Amniotic stem cell (primary cell): Measurements from ENCODE around the gene DENND2C.

Experiments used
- DNase-seq: peaks from one replicate; lab custom pipeline; 2025; lab: John Stamatoyannopoulos, UW

DENND2C gene

GRCh38 chr1:114669562-114670082 lies at the start of gene DENND2C:
DENND2C (minus strand) TSS chr1:114670049; CDS start chr1:114625984, 44,065 bp downstream.
- DNase-seq = peak; percentile 60

GRCh38 chr1:114719424-114719787 lies 49.6 kb upstream of the DENND2C start:
- DNase-seq = no peak

- DNase-seq = peak; percentile 1
Observed at GRCh38 chr1:114718661-114719423, 49.0 kb upstream of the DENND2C start.

GRCh38 chr1:114716304-114717170 lies 46.7 kb upstream of the DENND2C start, which contains the start of gene NRAS:
NRAS (minus strand) TSS chr1:114716771; CDS start chr1:114716160, 611 bp downstream.
- DNase-seq = peak; percentile 70

GRCh38 chr1:114715952-114716303 lies 46.1 kb upstream of the DENND2C start:
- DNase-seq = no peak

- DNase-seq = no peak
Observed at GRCh38 chr1:114712977-114713376, 43.1 kb upstream of the DENND2C start.

GRCh38 chr1:114710360-114710759 lies 40.5 kb upstream of the DENND2C start:
- no peak for DNase-seq

GRCh38 chr1:114707604-114708003 lies 37.8 kb upstream of the DENND2C start:
- DNase-seq = no peak

GRCh38 chr1:114703242-114703641 lies 33.4 kb upstream of the DENND2C start:
- no peak for DNase-seq

GRCh38 chr1:114702737-114703136 lies 32.9 kb upstream of the DENND2C start:
- no peak for DNase-seq

GRCh38 chr1:114701931-114702330 lies 32.1 kb upstream of the DENND2C start:
- DNase-seq = no peak

DNA sequence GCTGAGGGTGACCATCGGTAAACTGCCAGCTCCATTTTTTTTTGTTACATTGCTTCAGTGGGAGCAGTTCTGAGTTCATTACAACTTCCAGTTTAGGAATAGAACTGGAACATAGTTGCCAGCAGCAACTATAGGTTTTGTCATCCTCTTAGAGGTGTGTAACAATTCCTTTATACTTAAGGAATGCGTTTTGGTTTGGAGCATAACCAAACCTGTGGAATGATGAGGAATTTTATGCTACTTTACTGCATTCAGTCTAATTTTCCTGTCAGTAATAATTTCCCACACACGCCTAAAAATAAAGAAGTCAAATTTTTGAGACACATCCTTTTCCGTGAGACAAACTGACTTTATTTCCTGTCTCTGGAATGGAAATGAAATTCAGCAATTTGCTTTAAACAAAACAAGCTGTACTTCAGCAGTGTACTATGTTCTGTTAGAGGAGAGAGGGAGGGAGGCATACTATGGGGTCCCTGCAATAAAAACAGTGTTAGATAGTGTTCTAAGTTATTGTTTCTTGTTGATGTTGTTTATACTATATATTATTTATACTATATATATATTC lies 30.3 kb upstream of the DENND2C start:
- no peak for DNase-seq

- no peak for DNase-seq
Observed at GRCh38 chr1:114696810-114697209, 27.0 kb upstream of the DENND2C start.

- no peak for DNase-seq
Observed at GRCh38 chr1:114695430-114696058, 25.7 kb upstream of the DENND2C start, which contains the start of gene AMPD1. AMPD1 (minus strand) TSS chr1:114695546; CDS start chr1:114695471, 75 bp downstream.

GRCh38 chr1:114694540-114695310 lies 24.9 kb upstream of the DENND2C start:
- DNase-seq = no peak

DNA sequence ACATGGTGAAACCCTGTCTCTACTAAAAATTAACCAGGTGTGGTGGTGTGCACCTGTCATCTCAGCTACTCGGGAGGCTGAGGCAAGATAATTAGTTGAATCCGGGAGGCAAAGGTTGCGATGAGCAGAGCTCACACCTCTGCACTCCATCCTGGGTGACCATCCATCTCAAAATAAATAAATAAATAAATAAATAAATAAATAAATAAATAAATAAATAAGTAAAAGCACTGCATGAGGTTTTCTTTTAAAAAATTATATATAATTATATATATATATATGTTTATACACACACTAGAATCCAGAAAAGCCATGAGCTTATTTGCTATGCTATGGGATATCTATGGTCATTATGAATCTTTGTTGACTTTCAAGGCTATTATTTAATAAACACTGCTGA lies 23.1 kb upstream of the DENND2C start:
- no peak for DNase-seq

DNA sequence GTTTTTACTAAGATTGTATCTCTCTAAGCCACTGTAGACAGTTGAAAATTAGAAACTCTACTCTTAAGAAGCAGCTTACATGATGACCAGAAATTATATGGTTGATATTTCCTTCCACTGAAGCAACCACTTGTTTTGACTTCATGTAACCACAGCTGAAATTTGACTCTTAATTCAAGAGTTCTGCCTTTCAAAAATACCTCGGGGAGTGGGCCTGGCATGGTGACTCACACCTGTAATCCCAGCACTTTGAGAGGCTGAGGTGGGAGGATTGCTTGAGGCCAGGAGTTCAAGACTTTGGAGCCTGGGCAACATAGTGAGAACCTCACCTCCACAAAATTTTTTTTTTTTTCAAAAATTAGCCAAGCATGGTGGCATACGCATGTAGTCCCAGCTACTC lies 21.2 kb upstream of the DENND2C start:
- no peak for DNase-seq

- DNase-seq = no peak
Observed at GRCh38 chr1:114690148-114690547, 20.3 kb upstream of the DENND2C start.

DNA sequence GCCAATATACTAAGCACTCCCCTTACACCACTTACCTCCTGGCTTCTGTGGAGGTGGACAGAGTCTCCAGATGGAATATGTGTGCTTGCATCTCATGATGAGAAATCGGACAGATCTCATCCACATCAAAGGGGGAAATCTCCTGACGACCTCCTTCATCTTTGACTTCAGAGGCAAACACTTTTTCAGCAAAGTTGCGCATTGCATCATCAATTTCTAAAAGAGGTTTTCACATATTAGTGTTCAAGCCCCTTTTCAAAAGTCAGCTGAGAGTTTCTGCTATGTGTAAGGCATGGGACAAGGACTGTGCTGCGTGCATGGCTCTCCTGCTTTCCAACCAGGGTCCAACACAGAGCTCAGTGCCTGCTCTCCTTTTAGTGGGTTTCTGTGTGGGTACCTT lies 18.7 kb upstream of the DENND2C start:
- no peak for DNase-seq

- DNase-seq = no peak
Observed at GRCh38 chr1:114685851-114686250, 16.0 kb upstream of the DENND2C start.

DNA sequence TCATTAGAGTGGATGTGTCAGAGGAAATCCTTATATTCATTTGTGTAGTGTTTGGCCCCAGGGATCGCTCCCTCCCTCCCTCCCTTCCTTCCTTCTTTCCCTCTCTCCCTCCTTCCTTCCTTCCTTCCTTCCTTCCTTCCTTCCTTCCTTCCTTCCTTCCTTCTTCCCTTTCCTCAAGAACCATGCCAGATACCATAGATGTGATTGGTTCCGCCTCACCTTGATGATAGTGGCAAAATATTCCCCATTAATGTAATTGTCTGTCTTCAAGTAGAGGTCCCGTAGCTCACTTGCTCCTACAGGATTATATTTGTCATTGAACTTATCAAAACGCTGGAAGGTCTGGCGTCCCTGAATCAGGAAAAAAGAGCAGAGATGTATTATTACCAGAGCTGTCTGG lies 7.8 kb upstream of the DENND2C start:
- DNase-seq = no peak
